Measurements from ENCODE around the gene TGFBR3.
"Not testable (repeated sequence)": the region's sequence is repeated elsewhere in the genome, so short reads cannot be mapped to it uniquely, and the experiment has no call there.

The TGFBR3 gene

GRCh38 chr1:91847851-91848250, 38.1 kb downstream of the TGFBR3 start:
- no peak for DNase-seq (ENCODE audit: low read depth)

- DNase-seq (ENCODE audit: low read depth): no peak
Observed at GRCh38 chr1:91846639-91847013, 39.3 kb downstream of the TGFBR3 start.

DNA sequence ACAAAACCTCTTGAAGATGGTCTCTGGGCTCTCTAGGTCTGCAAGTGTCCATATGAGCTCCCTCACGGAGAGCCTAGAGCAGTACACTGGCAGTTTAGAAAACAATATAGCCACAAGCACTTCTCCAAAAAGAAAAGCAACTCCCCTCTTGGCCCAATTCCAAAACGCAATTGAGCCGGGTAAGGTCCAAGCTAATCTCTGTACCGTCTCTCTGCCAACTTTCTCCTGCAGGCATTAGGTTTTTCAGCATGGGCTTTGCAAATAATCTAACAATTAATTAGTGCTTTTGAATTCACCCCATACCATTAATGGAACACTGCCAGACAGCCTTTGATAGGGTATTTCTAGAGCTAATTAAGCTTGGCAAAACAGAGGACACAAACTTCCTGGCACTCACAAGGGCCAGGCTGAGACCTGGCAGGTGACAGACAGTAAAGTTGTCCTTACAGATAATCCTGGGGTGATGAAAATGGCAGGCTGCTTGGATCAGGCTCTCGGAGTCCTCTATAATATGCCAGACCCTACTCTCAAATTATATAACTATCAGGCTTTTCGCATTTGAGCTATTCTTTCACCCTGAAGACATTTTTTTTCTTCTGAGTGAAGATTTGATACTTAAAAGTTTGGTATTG, 39.8 kb downstream of the TGFBR3 start:
- no peak for DNase-seq (ENCODE audit: low read depth)

DNA sequence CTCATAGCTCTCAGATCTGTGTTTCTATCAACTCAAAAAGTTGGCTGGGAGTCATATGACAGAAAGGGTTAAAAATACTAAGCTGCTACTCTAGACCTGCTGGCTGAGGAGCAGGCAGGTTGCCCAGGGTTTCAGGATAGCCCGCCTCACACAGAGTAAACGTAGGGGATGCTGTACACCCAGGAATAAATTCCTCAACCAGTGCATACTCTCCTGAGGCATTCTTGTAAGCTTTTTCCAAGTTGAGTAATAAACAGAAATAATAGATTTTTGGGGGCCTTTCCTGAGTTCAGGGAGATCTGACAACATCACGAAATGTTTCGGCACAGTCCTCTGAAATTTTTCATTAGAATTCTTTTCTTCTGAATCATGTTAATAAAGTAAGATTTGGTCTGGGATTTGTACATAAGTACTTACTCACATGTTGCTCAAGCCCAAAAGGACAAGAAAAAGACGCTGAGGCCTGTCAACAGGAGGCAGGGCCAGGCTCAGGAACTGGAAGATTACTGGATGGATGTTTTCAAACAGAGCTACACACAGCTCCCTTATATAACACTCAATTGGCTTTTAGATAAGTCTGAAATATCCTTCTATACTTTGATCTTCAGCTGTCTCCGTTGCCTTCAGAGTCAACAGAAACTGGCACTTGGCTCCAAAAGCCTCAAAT, 41.0 kb downstream of the TGFBR3 start:
- no peak for DNase-seq (ENCODE audit: low read depth)

DNA sequence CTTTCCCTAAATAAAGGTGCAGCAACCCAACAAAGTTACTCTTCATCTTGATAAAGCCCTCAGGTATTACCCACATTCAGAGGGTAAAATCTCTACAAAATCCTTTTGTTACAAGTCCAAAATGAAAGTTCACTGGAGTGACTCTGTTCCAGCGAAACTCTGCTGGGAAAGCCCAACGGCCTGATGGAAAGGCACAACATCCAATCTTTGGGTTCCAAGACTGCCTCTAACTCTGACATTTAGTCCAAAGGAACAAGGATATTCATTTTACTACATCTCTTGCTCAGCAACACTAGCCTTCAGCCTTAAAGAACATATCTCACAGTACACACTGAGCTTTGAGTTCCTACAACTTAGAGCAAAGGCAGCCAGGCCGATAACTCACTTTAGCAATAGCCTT, 42.1 kb downstream of the TGFBR3 start:
- DNase-seq (ENCODE audit: low read depth): no peak

DNA sequence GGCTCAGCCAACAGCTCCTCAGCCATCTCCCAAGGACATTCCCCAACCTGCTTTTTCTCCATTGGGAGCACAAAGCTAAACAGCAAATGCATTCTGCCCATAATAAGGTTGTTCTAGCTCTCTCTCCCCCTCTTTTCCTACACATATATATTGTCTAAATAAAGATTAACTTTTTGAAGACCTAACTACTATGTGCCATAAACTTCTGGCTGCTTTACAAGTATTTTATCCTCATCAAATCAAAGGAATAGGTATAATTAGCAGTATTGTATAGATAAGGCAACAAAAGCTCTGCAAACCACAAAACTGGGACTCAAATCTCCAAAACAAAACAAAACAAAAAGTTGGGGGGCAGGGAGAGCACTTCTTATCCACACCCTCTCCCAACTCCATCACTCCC, 43.4 kb downstream of the TGFBR3 start:
- DNase-seq (ENCODE audit: low read depth): no peak

DNA sequence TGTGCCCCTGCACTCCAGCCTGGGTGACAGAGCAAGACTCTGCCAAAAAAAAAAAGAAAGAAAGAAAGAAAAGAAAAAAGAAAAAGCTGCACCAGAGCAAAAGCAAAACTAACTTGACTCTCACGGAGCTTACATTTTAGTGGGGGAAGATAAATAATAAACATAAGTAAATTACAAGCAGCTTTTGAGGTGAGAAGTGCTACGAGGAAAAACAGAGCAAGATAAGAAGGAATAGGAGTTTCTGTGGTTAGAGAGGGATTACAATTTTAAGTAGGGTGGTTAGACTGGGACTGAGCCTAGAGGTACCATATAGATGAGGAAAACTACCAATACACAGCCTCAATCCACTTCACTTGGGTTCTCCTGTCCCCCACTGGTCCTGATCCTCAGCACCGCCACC, 43.9 kb downstream of the TGFBR3 start:
- no peak for DNase-seq (ENCODE audit: low read depth)

DNA sequence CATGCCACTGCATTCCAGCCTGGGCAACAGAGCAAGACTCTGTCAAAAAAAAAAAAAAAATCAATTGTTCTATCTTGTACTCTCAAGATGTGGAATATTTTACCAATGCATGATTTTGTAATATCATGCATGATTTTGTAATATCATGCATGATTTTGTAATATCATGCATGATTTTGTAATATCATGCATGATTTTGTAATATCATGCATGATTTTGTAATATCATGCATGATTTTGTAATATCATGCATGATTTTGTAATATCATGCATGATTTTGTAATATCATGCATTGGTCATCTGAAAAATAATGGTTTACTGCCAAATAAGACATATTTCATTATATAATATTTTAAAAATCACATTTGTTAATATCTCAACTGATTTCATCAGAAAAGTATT, 45.7 kb downstream of the TGFBR3 start:
- not testable (repeated sequence) for DNase-seq (ENCODE audit: low read depth)

DNA sequence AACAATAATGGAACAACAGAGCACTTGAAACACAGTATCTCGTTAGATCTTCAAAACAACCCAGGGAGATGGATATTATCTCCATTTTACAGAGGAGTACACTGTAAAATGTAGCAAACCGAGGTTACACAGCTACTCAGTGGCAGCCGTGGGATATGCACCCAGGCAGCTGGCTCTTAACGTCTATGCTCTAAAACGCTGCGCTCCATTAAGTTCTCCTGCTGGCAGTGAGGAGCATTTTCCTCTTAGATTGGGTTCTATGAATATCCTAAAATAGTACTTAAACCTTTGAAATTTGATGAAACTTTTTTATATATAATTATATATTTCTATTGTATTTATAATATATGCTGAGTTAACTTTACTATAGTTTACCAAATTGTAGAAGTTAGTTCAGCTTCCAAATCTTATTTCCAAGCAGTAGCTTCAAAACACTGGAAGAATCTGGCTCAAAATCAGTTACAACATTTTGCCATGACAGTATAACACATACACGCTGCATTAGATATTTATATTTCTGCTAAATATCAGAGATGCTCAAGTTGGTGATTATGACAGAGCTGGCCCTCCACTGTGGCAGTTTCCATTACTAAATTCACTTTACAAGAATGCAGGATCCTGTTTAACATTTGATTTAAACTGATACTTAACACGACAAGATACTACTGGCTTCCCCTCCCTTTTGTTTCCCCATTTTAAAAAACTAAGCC, 49.5 kb downstream of the TGFBR3 start:
- DNase-seq (ENCODE audit: low read depth): no peak

GRCh38 chr1:91835087-91835521, 50.8 kb downstream of the TGFBR3 start:
- no peak for DNase-seq (ENCODE audit: low read depth)

- not testable (repeated sequence) for DNase-seq (ENCODE audit: low read depth)
Observed at GRCh38 chr1:91834549-91834948, 51.4 kb downstream of the TGFBR3 start.

DNA sequence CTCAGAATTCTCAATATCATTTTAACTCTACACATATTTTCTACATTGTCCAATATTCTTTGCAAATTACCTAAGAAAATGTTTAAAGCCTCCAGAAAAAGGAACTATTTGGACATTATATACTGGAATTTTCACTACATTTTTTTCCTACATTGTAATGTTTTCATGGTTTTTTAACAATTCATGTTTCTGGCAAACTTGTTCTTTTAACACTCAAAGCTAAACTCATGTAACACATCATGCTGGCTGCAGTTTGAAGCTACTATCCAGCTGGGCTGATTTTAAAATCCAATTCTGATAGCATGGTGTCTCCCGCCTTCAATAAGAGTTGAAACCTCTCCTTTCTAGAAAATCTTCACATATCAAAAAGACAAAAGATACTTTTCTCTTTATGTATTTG, 52.0 kb downstream of the TGFBR3 start:
- no peak for DNase-seq (ENCODE audit: low read depth)

- DNase-seq (ENCODE audit: low read depth): no peak
Observed at GRCh38 chr1:91831132-91831930, 54.6 kb downstream of the TGFBR3 start.

DNA sequence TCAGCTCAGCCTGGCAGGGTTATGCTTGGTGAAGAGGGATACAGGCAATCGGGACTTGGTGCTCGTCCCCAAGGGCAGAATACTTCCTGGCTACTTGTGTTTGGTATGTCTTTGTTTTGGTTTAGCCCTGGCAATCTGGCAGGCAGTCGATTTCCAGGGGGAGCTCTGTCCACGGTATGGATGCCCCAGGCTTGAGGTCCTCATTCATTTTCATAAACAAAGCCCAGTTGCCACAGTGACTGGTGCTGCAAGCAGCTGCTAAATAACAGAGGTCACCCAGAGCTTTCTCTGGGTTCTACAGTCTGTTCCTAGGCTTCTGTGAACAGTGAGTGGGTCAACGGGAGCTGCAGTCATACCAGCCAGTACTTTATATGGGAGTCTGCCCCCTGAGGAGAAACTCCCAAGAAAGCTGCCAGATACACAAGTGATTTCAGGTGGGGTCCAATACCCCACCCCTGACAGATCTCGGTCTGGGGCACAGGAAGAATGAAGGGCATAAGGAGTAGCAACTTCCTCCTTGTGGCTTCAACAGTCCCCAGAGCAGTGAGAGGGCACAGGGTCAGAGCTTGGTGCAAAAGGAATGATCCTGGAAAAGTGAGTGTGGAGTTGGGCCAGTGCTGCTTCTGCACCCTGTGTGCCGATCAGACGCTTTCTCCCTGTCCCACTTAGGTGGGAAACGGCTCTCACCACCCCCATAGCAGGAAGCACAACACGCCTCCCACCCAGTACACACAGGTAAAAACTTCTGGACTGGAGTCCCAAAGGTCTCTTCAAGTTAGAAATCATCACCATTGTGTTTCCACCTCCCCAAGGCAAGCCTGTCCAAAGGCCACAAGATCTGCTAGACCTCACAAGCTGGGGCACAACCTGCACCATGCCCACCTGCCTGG, 55.5 kb downstream of the TGFBR3 start:
- DNase-seq (ENCODE audit: low read depth): no peak

DNA sequence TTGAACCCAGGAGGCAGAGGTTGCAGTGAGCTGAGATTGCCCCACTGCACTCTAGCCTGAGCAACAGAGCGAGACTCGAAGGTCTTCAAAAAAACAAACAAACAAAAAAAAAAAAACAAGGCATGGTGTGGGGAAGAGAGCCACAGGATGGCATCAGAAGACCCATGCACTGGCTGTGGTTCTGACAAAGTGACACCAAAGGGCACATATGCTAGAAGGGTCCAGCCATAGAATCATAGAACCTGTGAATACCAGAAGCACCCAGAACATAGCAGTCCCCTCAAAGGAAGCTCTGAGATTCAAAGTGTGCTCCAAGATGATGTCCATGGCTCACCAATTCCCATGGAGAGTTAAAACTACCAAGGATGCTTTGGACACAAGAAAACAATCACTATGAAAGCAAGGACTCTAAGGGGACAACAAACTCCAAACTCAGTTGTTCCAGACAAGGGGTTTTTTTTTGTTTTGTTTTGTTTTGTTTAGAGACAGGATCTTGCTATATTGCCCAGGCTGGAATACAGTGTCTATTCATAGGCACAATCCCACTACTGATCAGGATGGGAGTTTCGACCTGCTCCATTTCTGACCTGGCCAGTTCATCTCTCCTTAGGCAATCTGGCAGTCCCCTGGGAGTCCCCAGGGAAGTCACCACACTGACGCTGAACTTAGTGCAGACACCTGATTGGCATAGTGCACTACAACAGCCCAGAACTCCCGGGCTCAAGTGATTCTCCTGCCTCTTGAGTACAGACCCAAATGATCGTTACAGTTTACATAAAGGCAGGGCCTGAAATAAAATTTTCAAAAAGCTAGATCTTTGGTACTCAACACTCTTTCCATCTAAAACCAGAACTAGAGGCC, 56.4 kb downstream of the TGFBR3 start:
- no peak for DNase-seq (ENCODE audit: low read depth)

DNA sequence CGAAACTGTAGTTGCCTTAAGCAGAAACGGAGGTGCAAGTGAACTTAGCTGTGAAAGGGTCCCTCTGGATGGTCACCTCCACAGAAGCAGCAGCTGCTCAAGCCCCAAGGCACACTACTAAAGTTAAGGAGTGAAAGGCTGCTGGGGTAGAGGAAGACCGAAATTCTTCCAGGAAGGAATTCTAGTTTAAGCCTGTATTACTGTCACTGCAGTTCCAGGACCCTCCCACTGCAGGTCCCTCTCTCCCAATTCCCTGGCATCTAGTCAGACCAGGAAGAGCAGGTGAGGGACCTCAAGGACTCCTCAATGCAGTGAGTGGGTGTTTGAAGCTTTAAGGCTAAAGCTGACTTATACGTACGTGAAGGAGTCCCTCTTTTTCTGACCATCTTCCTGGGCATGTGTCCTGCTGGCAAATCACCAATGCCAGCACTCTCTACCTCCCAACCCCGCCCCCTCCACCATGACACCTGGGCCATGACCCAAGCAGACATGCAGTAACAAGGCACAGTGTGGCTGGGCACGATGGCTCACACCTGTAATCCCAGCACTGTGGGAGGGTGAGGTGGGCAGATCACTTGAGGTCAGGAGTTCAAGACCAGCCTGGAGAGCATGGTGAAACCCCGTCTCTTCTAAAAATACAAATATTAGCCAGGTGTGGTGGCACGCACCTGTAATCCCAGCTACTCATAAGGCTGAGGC, 57.2 kb downstream of the TGFBR3 start:
- DNase-seq (ENCODE audit: low read depth): no peak

DNA sequence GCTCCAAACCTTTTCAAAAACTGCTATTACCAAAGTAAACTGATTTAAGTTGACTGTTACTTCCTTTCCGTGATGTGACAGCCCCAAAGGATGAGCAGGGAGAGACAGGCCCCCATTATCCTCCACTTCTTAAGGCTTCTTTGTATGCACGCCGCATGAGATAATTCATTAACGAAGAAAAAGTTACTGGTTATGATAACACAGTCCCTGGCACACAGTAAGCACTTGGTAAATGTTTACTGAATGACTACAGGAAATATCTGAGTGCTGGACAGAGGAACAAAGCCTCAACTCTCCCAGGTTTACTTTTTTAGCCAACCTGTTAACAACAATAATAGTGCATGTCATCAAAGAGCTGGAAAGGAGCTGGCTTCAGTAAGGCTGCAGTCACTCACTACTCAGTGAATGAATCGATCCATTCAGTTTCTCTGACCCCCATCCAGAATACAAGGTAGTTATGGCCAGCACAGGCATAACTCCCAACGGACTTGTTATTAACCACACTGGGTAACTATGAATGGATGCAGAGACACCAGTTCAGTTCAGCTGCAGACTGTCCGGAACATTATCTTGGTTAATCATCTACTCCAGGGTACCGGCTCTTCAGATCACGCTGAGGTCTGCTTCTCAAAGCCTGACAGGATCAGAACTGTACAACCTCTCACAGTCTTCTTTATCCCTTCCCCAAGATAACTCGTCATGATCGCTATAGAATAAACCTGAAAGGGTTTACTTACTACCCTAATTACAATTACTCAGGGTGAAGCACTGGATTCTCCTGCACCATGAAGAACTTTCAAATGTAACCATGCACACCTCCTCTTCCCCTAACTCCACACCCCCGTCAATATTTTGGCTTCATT, 58.3 kb downstream of the TGFBR3 start:
- DNase-seq (ENCODE audit: low read depth): no peak

- no peak for DNase-seq (ENCODE audit: low read depth)
Observed at GRCh38 chr1:91827087-91827458, 58.9 kb downstream of the TGFBR3 start.

DNA sequence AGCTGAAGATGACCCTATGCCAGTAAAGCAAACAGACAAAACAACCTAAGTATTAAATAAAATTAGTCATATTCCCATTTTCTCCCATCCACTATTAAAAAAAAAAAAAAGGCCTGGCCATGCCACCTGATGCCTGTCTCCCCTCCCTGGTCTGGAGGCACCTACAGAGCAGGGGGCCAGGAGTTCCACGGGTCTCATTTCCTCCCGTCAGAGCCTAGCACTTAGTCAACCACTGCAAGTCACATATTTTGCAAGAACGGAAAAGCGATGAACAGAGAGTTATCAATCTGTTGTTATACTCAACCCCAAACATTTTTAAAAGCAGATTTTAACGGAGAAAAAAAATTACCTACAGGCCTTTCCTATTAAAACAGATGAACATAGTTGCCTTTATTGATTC, 59.3 kb downstream of the TGFBR3 start:
- DNase-seq (ENCODE audit: low read depth): no peak
